ENCODE data around the gene ADGRA1.
A peak's percentile ranks its signal among the peaks of the same experiment; 100 is the strongest.

Gene ADGRA1

DNA sequence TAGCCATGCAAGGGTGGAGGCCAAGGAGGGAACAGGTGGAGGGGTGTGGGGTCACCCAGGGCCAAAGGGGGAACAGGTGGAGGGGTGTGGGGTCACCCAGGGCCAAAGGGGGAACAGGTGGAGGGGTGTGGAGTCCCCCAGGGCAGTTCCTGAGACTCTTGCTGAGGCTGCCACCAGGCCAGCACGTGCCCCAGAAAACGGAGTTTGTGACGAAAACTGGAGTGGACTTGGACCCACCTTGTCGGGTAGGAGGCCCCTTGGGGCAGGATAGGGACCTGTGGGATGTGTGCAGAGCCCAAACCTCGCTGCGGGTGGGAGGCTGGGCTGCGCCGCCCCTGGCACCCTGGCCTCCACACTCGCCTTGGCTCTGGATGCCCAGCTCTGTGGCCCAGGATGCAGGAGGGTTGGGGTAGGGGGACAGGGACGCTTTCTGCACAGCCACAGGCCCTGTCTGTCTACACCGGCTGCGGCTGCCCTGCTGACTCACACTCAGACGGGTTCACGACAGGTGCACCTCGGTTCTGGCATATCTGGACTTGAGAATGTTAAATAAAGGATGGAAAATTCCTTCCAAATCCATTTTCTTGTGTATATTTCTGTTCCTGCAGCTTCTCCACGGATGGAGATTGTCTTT, 562 bp upstream of the ADGRA1 start:
- TF ChIP-seq TCF12 (IDR thresholded peaks at IDR 0.05; ENCODE audit: low read depth): no peak
- TF ChIP-seq NFIC (IDR thresholded peaks at IDR 0.05): no peak
- TF ChIP-seq CREB1 (IDR thresholded peaks at IDR 0.05; ENCODE audit: low read depth): no peak

- TF ChIP-seq EP300 (IDR thresholded peaks at IDR 0.05; ENCODE audit: borderline replicate concordance): no peak
- no peak for TF ChIP-seq EGR1 (IDR thresholded peaks at IDR 0.05)
- no peak for TF ChIP-seq FOXM1 (IDR thresholded peaks at IDR 0.05; ENCODE audit: borderline replicate concordance, low read depth)
- no peak for TF ChIP-seq RAD21 (IDR thresholded peaks at IDR 0.05; ENCODE audit: low read depth)
Observed at GRCh38 chr10:133088179-133088955, 643 bp downstream of the ADGRA1 start.

- TF ChIP-seq, protein P1, sequence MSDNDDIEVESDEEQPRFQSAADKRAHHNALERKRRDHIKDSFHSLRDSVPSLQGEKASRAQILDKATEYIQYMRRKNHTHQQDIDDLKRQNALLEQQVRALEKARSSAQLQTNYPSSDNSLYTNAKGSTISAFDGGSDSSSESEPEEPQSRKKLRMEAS (IDR thresholded peaks at IDR 0.05): 0 out of 2 replicates have a peak, but pooled peaks have one; percentile 25
- TF ChIP-seq YY1 (IDR thresholded peaks at IDR 0.05; ENCODE audit: low read depth) (no peak), NFIC (IDR thresholded peaks at IDR 0.05) (no peak), TAF1 (IDR thresholded peaks at IDR 0.05; ENCODE audit: low read depth) (no peak), FOXM1 (IDR thresholded peaks at IDR 0.05; ENCODE audit: borderline replicate concordance, low read depth) (no peak), REST (IDR thresholded peaks at IDR 0.05; ENCODE audit: low read depth) (no peak)
Observed at GRCh38 chr10:133088956-133089800, 1.5 kb downstream of the ADGRA1 start.

DNA sequence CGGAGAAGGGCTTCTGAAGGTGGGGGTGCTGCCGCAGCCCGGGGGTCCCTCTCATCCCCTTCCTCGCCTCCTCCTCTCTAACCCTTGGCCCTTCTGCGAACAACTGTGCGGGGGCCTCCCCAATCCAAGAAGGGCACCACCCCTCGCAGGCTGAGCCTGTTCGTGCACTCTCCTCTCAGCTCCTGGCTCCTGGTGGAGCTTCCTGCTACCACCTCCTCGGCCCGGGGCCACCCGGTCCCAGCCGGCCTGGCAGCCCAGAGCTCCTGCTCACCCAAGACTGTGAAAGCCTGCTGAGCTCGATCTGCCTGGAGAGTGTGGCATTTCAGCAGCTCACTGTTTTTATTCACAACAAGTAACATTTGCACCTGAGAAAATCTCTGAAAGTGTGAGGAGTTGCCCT, 2.4 kb downstream of the ADGRA1 start:
- TF ChIP-seq CREB1 (IDR thresholded peaks at IDR 0.05; ENCODE audit: low read depth) (no peak), TCF12 (IDR thresholded peaks at IDR 0.05; ENCODE audit: low read depth) (no peak), TAF1 (IDR thresholded peaks at IDR 0.05; ENCODE audit: low read depth) (no peak), EGR1 (IDR thresholded peaks at IDR 0.05) (no peak), EP300 (IDR thresholded peaks at IDR 0.05; ENCODE audit: borderline replicate concordance) (no peak), ZBTB7A (IDR thresholded peaks at IDR 0.05; ENCODE audit: low read depth) (no peak), USF1 (IDR thresholded peaks at IDR 0.05) (no peak), NFIC (IDR thresholded peaks at IDR 0.05) (no peak), TEAD4 (IDR thresholded peaks at IDR 0.05) (no peak), RAD21 (IDR thresholded peaks at IDR 0.05; ENCODE audit: low read depth) (no peak), REST (IDR thresholded peaks at IDR 0.05; ENCODE audit: low read depth) (no peak), YY1 (IDR thresholded peaks at IDR 0.05; ENCODE audit: low read depth) (no peak), CEBPB (IDR thresholded peaks at IDR 0.05) (no peak), FOXM1 (IDR thresholded peaks at IDR 0.05; ENCODE audit: borderline replicate concordance, low read depth) (no peak)
- TF ChIP-seq, protein P1 (IDR thresholded peaks at IDR 0.05): no peak

DNA sequence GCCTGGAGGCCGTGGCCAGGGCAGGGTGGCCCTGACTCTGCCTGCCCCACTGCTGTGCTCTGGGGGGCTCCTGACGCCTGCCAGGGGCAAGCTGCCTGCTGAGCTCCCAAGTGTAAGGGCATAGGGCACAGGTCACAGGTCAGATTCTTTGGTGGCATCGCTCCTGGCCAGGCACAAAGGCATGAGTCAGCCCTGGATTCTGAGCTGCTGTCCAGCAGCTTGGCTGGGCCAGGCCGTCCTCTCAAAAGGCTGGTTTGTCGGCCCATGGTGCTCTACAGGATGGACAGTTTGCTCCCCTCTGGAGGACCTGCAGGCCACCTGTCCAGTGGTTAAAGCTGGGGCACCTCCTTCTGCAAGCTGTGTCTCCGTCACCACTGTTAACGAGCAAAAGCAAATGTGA, 2.9 kb downstream of the ADGRA1 start:
- TF ChIP-seq ZBTB7A (IDR thresholded peaks at IDR 0.05; ENCODE audit: low read depth) (no peak), EGR1 (IDR thresholded peaks at IDR 0.05) (no peak), CEBPB (IDR thresholded peaks at IDR 0.05) (no peak), YY1 (IDR thresholded peaks at IDR 0.05; ENCODE audit: low read depth) (no peak), RAD21 (IDR thresholded peaks at IDR 0.05; ENCODE audit: low read depth) (no peak), REST (IDR thresholded peaks at IDR 0.05; ENCODE audit: low read depth) (peak; percentile 64), CREB1 (IDR thresholded peaks at IDR 0.05; ENCODE audit: low read depth) (no peak)
- TF ChIP-seq, protein P1 (IDR thresholded peaks at IDR 0.05): no peak
